ENCODE measurements around the gene SPEF1.

Gene SPEF1

GRCh38 chr20:3744806-3745685 lies 36.2 kb downstream of the SPEF1 start:
- peak; percentile 85 for DNase-seq

GRCh38 chr20:3744037-3744436 lies 37.2 kb downstream of the SPEF1 start:
- no peak for DNase-seq

GRCh38 chr20:3743251-3743650 lies 38.0 kb downstream of the SPEF1 start:
- DNase-seq, result no peak

- no peak for DNase-seq
These were observed 39.3 kb downstream of the SPEF1 start for GRCh38 chr20:3741836-3742458.

GRCh38 chr20:3740615-3741301 lies 40.5 kb downstream of the SPEF1 start:
- DNase-seq, result no peak

GRCh38 chr20:3739926-3740451 lies 41.3 kb downstream of the SPEF1 start:
- DNase-seq, result no peak

DNA sequence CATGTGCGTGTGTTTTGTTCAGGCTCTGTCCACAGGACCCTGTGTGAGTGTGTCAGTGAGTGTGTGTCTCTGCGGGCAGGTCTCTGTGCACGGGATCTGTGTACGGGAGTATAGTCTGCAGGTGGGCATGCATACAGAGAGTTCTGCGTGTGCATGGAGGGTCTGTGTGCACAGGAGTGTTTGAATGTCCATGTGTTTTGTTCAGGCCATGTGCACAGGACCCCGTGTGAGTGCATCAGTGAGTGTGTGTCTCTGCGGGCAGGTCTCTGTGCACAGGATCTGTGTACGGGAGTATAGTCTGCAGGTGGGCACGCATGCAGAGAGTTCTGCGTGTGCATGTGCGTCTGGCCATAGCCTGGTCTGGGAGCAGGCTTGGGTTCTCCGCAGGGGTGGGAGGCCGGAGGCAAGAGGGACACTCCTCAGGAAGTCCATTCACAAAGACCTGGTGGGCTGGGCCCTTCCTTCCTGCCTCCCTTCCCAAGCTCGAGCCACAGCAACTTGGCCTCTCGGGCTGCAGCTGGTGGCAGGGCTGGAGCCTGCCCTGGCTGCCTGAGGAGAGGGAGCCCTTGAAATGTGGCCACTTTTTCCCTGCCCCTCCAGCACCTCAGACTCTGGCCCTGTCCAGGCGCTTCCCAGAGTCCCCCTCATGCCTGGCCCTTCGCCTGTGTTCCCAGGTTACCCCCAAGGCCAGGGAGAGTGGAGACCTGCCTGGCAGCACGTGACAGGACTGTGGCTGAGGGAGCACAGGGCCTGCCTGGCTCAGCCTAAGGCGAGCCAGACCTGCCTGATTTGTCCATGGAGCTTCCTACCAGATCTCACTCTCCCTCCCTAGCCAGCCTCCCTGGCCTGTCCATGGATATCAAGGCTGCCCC lies 42.0 kb downstream of the SPEF1 start:
- DNase-seq, result no peak

- DNase-seq, result no peak
These were observed 42.9 kb downstream of the SPEF1 start for GRCh38 chr20:3738111-3739053.

- no peak for DNase-seq
These were observed 45.5 kb downstream of the SPEF1 start for GRCh38 chr20:3735768-3736167.

GRCh38 chr20:3734111-3734843 lies 47.0 kb downstream of the SPEF1 start:
- no peak for DNase-seq

GRCh38 chr20:3733119-3733995 lies 47.9 kb downstream of the SPEF1 start:
- DNase-seq, result no peak

GRCh38 chr20:3732327-3733118 lies 48.7 kb downstream of the SPEF1 start, which contains the start of gene HSPA12B:
HSPA12B (plus strand) TSS chr20:3732685; CDS start chr20:3738675, 5,990 bp downstream.
- no peak for DNase-seq

GRCh38 chr20:3731944-3732326 lies 49.3 kb downstream of the SPEF1 start:
- DNase-seq, result no peak

GRCh38 chr20:3730803-3731672 lies 50.2 kb downstream of the SPEF1 start:
- no peak for DNase-seq

DNA sequence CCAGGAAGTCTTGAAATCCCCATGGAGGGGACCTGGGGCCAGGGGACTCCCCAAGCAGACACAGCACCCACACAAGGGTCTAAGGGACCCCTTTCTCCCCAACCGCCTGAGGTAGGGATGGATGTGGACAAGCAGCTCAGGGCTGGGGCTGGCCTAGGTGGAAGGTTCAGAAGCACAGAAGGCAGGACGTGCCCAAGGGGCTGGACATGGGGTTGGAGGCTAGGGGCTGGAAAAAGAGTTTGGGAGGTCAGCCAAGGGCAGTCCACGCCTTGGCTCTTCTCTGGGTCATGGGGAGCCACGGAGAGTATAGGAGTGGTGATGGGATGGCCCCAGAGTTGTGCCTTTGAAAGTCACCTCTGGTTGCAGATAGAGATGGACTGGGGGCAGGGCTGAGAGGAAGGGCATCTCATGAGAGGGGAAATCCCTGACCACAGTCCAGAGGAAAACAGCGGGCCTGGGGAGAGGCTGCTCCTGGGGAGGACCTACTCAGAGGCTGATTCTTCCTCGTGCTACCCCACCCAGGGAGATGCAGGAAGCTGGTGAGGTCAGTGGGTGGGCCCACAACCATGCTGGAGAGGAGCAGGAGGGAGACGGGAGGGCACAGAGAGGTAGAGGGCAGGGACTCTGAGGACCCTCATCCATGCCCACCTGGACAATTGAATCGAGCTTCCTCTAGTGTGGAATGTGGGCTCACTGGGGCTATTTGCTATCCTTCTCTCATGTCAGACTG lies 51.3 kb downstream of the SPEF1 start:
- no peak for DNase-seq

- no peak for DNase-seq
These were observed 51.9 kb downstream of the SPEF1 start for GRCh38 chr20:3729378-3729777.

GRCh38 chr20:3728876-3729275 lies 52.4 kb downstream of the SPEF1 start:
- DNase-seq, result no peak

All from NCI-H526 treated with DMSO at 0.1 percent for 48 hours (cell line).